Activated naive CD8-positive, alpha-beta T cell treated with anti-CD3 and anti-CD28 coated beads, Interleukin-2, amount 50 U/mL, for 24 hours (primary cell): ENCODE results near the gene SLC9A8.
"Not testable (repeated sequence)": the region's sequence is repeated elsewhere in the genome, so short reads cannot be mapped to it uniquely, and the experiment has no call there.

Experiments used
- ATAC-seq: fragments of 150-1000 bp; cut with Tn5 transposase; one replicate; pipeline ENCODE4 v1.10.0; 2021
- DNase-seq: peaks from one replicate; pipeline ENCODE4 v3.0.0; 2021
- H3K27ac Mint-ChIP-seq: one replicate; pipeline ENCODE4 v1.8.0; 2021; ENCODE audit warnings: mild to moderate bottlenecking, mixed read lengths
- H3K27me3 Mint-ChIP-seq: one replicate; pipeline ENCODE4 v1.8.0; 2021; ENCODE audit warnings: mixed read lengths
- H3K36me3 Mint-ChIP-seq: one replicate; pipeline ENCODE4 v1.8.0; 2021; ENCODE audit warnings: low read depth, mixed read lengths
- H3K4me1 Mint-ChIP-seq: one replicate; pipeline ENCODE4 v1.8.0; 2021; ENCODE audit warnings: mixed read lengths
- H3K4me3 Mint-ChIP-seq: one replicate; pipeline ENCODE4 v1.8.0; 2021; ENCODE audit warnings: mild to moderate bottlenecking, moderate library complexity, mixed read lengths
- H3K9me3 Mint-ChIP-seq: one replicate; pipeline ENCODE4 v1.8.0; 2021; ENCODE audit warnings: mixed read lengths

SLC9A8 gene

DNA sequence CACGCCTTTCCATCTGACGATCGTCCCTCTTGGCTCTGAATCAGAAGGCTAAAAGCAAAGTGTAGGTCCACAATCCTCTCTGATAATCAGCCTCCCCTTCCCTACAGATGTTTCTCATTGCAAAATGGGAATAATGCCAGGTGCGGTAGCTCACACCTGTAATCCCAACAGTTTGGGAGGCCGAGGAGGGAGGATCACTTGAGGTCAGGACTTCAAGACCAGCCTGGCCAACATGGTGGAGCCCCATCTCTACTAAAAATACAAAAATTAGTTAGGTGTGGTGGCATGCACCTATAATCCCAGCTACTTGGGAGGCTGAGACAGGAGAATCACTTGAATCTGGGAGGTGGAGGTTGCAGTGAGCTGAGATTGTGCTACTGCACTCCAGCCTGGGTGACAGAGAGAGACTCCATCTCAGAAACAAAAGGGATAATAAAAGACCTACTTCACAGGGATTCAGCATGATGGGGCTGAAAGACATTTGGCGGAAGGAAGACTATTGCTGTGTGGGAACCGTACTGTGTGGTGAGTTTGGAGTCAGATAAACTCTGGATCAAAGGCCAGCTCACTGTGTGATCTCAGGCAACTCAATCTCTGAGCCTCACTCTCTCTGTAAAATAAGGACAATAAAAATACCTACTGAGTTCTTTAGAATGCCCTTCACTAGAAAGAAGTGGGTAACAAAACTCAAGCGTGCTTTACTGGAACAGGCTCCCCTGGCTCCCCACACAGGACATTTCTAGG lies 15.9 kb upstream of the SLC9A8 start:
- no peak for DNase-seq
- no peak overlapping the region for H3K4me3 Mint-ChIP-seq
- H3K9me3 Mint-ChIP-seq: no peaks in the 10 kb centered on the region
- no peak for ATAC-seq
- H3K36me3 Mint-ChIP-seq: no peaks in the 10 kb centered on the region
- no peak overlapping the region for H3K27ac Mint-ChIP-seq
- H3K27me3 Mint-ChIP-seq: peaks cover 14% of the 10 kb centered on the region
- peaks cover 34% of the 10 kb centered on the region for H3K4me1 Mint-ChIP-seq

DNA sequence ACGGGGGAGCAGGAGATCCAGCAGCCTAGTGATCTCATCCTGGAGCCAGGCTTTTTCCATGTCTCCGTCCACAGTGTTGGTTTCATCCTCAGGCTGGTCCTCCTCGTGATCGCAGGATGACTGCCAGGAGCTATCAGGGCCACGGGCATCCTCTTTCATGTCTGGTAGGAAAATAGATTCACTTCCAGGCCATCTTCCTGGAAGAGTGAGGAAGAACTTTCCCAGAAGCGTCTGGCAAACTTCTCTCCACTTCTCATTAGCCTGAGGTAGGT lies 15.3 kb upstream of the SLC9A8 start:
- Mint-ChIP-seq H3K9me3 (no peaks in the 10 kb centered on the region), H3K27me3 (peaks cover 11% of the 10 kb centered on the region), H3K4me1 (peaks cover 39% of the 10 kb centered on the region), H3K36me3 (no peaks in the 10 kb centered on the region), H3K27ac (no peak overlapping the region), H3K4me3 (no peak overlapping the region)
- DNase-seq (no peak), ATAC-seq (no peak)

DNA sequence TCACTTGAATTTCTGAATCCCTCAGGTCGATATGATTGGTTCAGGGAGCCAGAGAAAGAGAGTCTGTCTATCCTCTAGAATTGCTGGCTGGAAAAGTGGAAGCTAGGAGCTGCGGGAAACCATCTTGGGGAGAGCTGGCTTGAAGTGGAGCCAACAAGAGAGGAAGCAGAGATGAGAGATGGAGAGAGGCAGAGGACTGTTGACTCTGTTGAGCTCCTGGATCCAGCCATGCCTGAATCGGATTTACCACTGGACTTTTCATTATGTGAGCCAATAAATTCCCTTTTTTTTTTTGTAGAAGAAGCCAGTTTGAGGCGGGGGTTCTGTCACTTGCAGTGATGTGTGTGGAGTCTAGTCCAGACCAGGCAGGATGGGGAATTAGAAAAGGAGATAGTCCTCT lies 13.9 kb upstream of the SLC9A8 start:
- Mint-ChIP-seq H3K4me1 (peaks cover 47% of the 10 kb centered on the region), H3K4me3 (no peak overlapping the region), H3K27ac (no peak overlapping the region), H3K27me3 (peaks cover 11% of the 10 kb centered on the region), H3K9me3 (no peaks in the 10 kb centered on the region), H3K36me3 (no peaks in the 10 kb centered on the region)
- DNase-seq (no peak), ATAC-seq (no peak)

DNA sequence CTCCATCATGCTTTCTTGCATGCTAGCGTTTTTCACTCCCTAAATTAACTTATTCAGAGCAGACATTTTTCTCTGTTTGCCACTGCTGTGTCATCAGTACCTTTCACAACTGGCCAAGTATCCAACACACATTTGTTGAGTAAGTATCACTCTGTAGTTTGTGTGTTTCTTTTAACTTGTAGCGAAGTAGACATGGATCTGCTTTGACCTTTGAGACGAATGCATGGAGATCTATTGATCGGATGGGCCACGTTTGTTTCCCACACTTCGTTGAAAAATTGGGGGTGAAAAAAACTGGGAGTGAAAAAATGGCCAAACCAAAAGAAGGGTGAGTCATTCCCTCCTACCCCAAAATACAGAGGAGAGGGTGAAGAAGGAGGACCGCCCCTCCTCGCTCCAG lies 12.9 kb upstream of the SLC9A8 start:
- Mint-ChIP-seq H3K9me3 (no peaks in the 10 kb centered on the region), H3K4me3 (no peak overlapping the region), H3K27me3 (peaks cover 11% of the 10 kb centered on the region), H3K4me1 (peaks cover 44% of the 10 kb centered on the region), H3K36me3 (no peaks in the 10 kb centered on the region), H3K27ac (no peak overlapping the region)
- ATAC-seq (no peak), DNase-seq (no peak)

DNA sequence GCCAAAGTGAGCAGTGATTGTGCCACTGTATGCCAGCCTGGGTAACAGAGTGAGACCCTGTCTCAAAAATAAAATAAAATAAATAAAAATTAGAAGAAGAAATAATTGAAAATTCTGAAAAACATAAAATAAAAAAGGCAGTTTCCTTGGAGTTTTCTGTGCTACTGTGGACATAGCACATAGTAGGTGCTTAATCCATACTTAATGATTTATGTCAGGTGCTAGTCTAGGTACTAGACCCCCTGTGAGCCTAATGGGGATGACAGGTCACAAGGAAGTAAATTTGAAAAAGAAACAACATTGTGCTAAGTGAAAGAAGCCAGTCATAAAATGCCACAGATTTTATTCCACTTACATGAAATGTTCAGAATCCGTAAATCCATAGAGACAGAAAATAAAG lies 9.2 kb upstream of the SLC9A8 start:
- Mint-ChIP-seq H3K4me3 (no peak overlapping the region), H3K36me3 (no peaks in the 10 kb centered on the region), H3K4me1 (peaks cover 61% of the 10 kb centered on the region), H3K9me3 (no peaks in the 10 kb centered on the region), H3K27me3 (peaks cover 2% of the 10 kb centered on the region), H3K27ac (no peak overlapping the region)
- ATAC-seq (no peak), DNase-seq (no peak)

DNA sequence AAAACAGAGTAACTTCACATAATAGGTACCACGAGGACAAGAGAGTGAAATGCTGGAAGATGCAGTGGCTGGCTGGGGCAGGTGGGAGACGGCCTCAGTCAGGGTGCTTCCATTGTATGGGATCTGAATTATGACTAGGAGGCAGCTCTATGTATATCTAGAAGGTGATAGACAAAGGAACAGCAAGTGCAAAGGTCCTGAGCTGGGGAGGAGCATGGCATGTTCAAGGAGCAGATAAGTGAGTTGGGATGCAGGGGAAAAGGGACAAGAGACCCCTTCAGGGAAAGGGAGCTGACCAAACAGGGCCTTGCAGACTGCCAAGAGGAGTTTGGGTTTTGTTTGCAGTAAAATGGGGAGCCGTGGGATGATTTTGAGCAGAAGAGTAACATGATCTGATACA lies 8.3 kb upstream of the SLC9A8 start:
- ATAC-seq (no peak), DNase-seq (no peak)
- H3K4me3 Mint-ChIP-seq: no peak overlapping the region
- peaks cover 61% of the 10 kb centered on the region for H3K4me1 Mint-ChIP-seq
- no peaks in the 10 kb centered on the region for H3K36me3 Mint-ChIP-seq
- H3K27ac Mint-ChIP-seq: peak overlapping the region; percentile 74
- H3K27me3 Mint-ChIP-seq: peaks cover 2% of the 10 kb centered on the region
- no peaks in the 10 kb centered on the region for H3K9me3 Mint-ChIP-seq

DNA sequence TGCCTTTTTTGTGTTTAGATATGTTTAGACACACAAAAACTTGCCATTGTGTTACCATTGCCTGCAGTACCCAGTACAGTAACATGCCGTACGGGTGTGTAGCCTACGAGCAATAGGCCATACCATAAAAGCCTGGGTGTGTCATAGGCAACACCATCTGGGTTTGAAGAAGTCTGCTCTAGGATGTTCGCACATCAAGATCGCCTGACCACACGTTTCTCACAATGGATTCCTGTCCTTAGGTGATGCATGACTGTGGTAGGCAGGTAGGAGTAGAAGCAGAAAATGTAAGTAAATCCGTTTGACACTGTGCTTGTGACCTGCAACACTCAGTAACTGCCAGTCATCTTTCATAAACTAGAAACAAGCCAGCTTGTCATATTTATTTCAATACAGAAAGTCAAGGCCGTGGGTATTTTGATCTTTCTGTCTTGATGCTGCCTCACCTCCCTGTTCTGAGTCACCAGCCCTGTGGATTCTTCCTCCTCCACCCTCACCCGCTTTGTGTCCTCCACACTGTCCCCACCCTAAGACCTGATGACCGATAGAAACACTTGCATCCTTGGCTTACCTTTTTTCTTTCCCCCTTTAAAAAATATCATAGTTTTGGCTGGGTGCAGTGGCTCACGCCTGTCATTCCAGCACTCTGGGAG lies 7.3 kb upstream of the SLC9A8 start:
- H3K4me1 Mint-ChIP-seq: peaks cover 55% of the 10 kb centered on the region
- peak overlapping the region; percentile 40 for H3K4me3 Mint-ChIP-seq
- DNase-seq (peak; percentile 32), ATAC-seq (peak; percentile 93)
- H3K27me3 Mint-ChIP-seq, H3K36me3 Mint-ChIP-seq, H3K9me3 Mint-ChIP-seq: not testable (repeated sequence)
- peak overlapping the region; percentile 79 for H3K27ac Mint-ChIP-seq

DNA sequence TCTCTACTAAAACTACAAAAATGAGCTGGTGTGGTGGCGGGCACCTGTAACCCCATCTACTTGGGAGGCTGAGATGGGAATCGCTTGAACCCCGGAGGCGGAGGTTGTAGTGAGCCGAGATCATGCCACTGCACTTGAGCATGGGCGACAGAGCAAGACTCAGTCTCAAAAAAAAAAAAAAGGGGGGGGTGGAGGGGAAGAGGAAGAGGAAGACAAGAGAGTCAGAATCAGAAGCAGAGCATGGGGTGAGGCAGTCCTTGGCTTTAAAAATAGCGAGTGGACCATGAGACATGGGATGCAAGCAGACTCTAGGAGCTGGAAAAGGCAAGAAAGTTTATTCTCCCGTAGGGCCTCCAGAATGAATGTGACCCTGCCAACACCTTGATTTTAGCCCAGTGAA lies 3.9 kb upstream of the SLC9A8 start:
- Mint-ChIP-seq H3K4me1 (peaks cover 48% of the 10 kb centered on the region), H3K9me3 (no peaks in the 10 kb centered on the region), H3K27me3 (no peaks in the 10 kb centered on the region), H3K4me3 (no peak overlapping the region), H3K36me3 (no peaks in the 10 kb centered on the region), H3K27ac (no peak overlapping the region)
- ATAC-seq: no peak
- DNase-seq: no peak

DNA sequence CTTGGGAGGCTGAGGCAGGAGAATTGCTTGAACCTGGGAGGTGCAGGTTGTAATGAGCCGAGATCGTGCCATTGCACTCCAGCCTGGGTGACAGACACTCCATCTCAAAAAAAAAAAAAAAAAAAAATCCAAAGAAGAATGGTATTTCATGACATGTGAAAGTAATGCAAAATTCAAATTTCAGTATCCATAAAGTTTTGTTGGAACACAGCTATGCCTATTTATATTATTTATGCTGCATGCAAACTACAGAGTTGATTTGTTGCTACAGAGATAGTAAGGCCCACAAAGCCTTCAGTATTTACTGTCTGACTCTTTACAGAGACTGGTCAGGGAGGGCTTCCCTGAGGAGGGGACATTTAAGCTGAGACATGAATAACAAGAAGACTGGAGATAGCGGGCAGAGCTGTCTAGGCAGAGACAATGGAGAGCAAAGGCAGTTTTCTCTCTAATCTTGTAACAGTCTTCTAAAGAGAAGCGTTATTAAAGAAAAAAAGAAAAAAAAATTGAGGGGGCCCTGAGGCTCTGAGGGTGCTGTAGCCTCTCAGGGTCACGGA lies 2.7 kb upstream of the SLC9A8 start:
- H3K27me3 Mint-ChIP-seq: no peaks in the 10 kb centered on the region
- H3K9me3 Mint-ChIP-seq: no peaks in the 10 kb centered on the region
- H3K36me3 Mint-ChIP-seq: peaks cover 5% of the 10 kb centered on the region
- no peak overlapping the region for H3K27ac Mint-ChIP-seq
- H3K4me3 Mint-ChIP-seq: no peak overlapping the region
- DNase-seq (no peak), ATAC-seq (no peak)
- H3K4me1 Mint-ChIP-seq: peaks cover 52% of the 10 kb centered on the region

DNA sequence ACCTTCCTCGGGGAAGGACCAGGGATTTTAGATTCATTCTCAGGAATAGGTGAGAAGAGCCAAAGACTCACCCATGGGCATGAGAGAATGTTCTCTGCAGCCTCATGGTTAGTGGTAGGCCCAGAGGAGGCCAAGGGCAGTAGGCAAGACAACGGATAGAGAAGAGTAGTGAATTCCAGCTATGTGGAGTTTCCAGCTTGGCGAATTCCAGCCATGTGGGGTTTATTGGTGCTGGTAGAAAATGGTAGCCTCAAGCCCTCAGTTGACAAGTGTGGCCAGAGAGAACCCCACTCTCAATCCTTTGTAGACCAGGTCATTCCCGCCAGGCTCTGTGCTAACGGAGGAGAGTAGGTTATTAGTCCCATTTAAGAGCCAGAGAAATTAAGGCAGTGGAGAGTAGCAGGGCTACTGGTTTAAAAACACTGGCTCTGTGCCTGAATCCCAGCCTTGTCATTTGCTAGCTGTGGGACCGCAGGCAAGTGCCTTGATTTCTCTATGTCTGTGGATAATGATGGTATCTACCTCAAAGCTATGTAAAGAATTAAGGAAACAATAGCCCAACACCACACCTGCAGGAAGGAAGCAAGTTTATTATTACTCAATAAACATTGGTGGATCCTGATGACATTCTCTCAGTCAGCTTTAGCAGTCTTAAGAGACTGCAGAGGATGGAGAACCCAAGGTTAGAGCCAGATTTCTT lies 2.0 kb upstream of the SLC9A8 start:
- ATAC-seq (no peak), DNase-seq (no peak)
- H3K27ac Mint-ChIP-seq: no peak overlapping the region
- peaks cover 11% of the 10 kb centered on the region for H3K36me3 Mint-ChIP-seq
- H3K9me3 Mint-ChIP-seq: no peaks in the 10 kb centered on the region
- no peak overlapping the region for H3K4me3 Mint-ChIP-seq
- H3K4me1 Mint-ChIP-seq: peaks cover 47% of the 10 kb centered on the region
- H3K27me3 Mint-ChIP-seq: no peaks in the 10 kb centered on the region

DNA sequence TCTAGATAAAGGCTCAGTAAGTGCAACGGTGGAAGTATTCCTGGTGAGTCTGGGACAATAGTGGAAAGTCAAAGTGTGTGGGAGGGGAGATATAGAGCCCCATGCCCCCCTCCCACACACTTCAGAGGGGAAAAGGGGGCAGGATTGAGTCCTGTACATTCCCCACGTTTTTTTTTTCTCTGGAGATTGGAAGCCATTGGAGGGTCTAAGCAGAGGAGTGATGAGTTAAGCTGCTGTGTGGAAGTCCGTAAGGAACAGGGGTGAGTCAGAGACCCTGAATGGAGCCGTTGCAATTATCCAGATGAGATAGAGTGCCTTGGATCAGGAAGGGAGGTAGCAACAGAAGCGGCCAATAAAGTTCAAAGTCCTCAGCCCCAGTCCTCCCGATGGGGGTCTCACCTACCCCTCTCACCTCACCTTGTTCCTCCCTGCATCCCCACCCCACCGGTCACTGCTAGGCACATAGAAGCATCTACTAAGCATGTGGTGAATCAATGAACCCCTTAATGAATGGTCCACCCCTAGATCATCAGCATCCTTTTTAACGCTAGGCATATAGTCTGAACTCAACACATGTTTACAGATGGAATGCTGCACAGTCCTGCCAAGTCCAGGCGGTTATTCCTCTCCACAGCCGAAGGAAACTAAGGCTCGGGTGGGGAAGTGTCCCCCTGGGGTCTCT lies 662 bp upstream of the SLC9A8 start:
- Mint-ChIP-seq H3K27me3 (no peaks in the 10 kb centered on the region), H3K27ac (peak overlapping the region; percentile 97), H3K9me3 (no peaks in the 10 kb centered on the region), H3K4me1 (peaks cover 41% of the 10 kb centered on the region), H3K4me3 (peak overlapping the region; percentile 97), H3K36me3 (peaks cover 19% of the 10 kb centered on the region)
- DNase-seq (no peak), ATAC-seq (no peak)

DNA sequence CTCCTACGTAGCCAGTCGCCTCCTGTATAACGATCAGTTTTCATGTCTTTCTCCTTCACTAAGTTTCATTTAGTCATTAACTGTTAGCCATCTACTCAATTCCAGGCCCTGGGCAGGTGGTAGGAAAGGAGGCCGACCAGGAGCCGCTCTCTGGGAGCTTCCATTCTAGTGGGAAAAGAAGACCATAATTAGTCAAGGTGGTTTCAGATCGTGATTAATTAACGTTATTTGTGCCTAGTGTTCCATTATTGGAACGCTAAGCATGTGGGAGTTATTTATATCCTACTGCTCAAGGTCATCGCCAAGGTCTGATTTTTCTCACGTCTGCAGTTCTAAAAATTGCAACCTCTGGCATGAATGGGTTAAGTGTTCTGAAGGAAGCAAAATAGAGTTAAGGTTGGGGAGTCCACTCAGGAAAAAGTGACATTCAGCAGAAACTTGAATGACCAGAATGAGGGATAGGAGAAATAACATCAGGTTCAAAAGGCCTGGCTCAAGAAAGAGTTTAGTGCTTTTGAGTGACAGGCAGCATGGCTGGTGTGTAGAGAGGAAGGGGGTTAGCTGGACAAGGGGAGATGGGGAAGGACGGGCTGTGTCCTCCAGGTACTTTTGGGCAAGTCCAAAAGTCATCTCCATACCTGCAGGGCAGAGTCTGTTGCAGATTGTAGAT lies 812 bp downstream of the SLC9A8 start:
- Mint-ChIP-seq H3K36me3 (peaks cover 26% of the 10 kb centered on the region), H3K27me3 (no peaks in the 10 kb centered on the region), H3K9me3 (no peaks in the 10 kb centered on the region), H3K4me3 (peak overlapping the region; percentile 97), H3K27ac (peak overlapping the region; percentile 97), H3K4me1 (peaks cover 37% of the 10 kb centered on the region)
- DNase-seq (no peak), ATAC-seq (no peak)

DNA sequence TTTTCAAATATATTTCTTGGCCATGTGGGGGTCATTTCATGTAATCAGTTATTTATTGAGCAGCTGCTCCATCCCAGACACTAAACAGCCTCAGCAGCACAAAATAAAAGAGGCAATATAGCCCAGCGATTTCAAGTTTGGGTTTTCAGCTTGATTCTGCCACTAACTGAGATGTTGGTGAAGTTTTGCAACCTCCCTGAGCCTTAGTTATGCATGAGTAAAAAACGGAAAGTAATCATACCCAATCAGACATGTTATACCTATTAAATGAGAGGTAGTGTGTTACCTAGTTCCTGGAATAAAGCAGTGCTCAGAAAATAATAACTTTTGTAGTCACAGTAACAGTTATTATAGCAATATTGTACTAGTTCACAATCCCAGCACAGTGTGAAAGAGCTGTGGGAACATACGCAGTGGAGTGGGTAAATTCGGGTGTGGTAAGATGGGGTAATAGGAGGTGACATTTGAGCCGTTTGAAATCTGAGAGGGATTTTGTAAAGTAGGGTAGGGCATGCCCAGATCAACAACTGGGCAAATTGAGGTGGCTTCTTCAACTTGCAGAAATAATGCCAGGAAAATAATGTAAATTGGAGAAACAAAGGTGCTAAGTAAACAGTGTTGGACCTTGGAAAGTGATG lies 1.5 kb downstream of the SLC9A8 start:
- peak overlapping the region; percentile 97 for H3K4me3 Mint-ChIP-seq
- H3K27ac Mint-ChIP-seq: peak overlapping the region; percentile 97
- DNase-seq (no peak), ATAC-seq (no peak)
- peaks cover 38% of the 10 kb centered on the region for H3K4me1 Mint-ChIP-seq
- H3K36me3 Mint-ChIP-seq: peaks cover 32% of the 10 kb centered on the region
- no peaks in the 10 kb centered on the region for H3K27me3 Mint-ChIP-seq
- no peaks in the 10 kb centered on the region for H3K9me3 Mint-ChIP-seq

DNA sequence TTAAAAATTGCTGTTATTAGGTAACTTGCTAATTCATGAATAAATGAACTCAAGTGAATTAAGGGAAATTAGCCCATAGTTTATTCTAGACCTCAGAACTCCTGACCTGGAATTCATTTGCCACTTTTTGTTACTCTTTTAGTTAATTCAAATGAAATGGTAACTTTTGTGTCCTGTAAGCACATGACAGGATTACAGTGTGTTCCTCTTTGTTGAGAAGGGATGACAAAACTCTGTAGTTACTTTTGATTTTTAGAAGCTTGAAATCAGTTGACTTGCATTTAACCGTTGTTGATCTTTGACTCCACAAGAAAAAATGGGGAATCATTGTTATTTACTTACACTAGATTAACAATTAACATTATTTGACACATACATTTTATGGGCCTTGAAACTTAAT lies 6.2 kb downstream of the SLC9A8 start:
- Mint-ChIP-seq H3K4me3 (no peak overlapping the region), H3K4me1 (peaks cover 56% of the 10 kb centered on the region), H3K9me3 (no peaks in the 10 kb centered on the region), H3K36me3 (peaks cover 65% of the 10 kb centered on the region), H3K27ac (no peak overlapping the region), H3K27me3 (no peaks in the 10 kb centered on the region)
- DNase-seq: no peak
- ATAC-seq: no peak
